ENCODE data around the gene PTOV1.

DNA sequence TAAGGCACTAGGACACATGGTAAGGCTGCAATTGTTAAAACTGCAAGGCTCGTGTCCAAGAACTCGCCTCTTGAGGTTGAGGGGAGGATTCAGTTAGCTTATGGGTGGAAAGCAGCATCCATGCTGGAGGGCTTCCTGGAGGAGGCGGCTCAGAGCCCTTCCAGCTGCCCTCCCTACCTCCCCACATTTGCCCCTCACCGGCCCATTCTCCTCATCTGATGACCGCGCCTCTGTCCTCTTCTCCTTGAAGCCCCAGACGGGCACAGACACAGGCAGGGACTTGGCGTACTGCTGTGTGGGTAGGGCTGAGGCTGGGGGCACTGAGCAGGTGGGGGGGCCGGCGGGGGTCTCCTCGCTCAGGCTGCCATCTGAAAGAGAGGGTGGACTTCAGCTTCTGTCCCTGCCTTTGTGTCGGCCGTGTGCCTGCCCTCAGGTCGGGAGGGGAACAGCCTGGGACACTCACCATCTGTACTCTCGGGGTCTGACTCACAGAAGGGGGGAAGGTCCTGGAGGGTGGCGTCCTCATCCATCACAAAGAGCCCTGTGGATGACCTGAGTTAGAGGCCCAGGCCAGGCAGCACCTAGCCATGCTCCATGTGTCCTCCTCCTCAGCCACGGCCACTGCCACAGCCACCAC is 20.5 kb downstream of the PTOV1 start:
- TF ChIP-seq GATA2 (IDR thresholded peaks at IDR 0.05; ENCODE audit: low read depth, low read length) (no peak), GATA3 (IDR thresholded peaks at IDR 0.05; ENCODE audit: low read depth, low read length) (no peak)

Data from SH-SY5Y (cell line).